ENCODE results near the gene TMPRSS7. TPM values are rescaled to one million over a fixed set of nuclear protein-coding genes. Genes with fewer than 3 reads are reported as not detected.

The TMPRSS7 gene
- total and polyA plus RNA-seq, 2 experiments from 2014 or later = not detected

DNA sequence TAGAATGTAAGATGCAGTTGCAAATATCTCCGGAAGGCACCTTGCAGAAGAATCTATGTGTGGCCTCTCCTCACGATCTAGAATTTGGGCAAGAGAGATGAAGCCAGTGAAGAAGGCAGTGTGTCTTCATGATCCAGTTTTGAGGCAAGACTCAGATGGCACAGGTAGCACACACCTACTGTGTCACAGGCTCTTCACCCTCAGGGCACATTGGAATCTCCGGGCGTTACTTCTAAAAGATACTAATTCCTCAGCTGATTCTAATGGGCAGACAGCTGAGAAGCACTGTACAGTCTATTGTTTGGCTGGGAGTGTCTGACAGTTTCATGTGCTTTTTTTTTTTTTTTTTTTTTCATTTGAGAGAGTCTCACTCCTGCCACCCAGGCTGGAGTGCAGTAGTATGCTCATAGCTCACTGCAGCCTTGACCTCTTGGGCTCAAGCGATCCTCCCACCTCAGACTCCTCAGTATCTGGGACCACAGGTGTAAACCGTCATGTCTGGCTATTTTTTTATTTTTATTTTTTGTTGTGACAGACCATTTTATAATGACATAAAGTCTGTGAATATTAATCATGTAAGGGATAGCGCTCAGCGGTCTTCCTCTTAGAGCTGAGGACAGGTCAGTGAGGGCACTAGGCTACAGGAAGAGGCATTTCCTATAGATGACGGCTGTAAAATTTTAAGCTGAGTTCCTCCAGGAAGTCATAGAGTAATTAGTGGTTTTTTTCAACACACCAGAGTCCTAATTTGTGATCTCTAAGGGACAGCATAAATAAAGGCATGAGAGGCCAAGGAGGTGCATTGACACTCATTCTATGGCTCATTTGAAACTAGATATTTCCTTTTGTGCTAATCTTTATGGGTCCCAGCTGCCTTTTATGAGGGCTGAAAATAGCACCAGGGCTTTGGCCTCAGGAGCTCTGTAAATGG lies 55.7 kb downstream of the TMPRSS7 start:
- no peak overlapping the region for H3K4me2 ChIP-seq

More for the DNA sequence above, 55.7 kb downstream of the TMPRSS7 start:
- H3K27ac Mint-ChIP-seq = no peak overlapping the region
- Histone ChIP-seq H3K27me3 (ENCODE audit: insufficient read depth) (peaks cover 6% of the 10 kb centered on the region), H3K79me2 (replicated peaks; ENCODE audit: insufficient read depth) (peaks cover 57% of the 10 kb centered on the region), H3K4me3 (no peak overlapping the region), H3F3A (replicated peaks; ENCODE audit: low read depth) (peaks cover 5% of the 10 kb centered on the region; the same call in 1 of the 2 replicates), H4K20me1 (replicated peaks; ENCODE audit: insufficient read depth) (peaks cover 3% of the 10 kb centered on the region; the same call in 1 of the 2 replicates), H3K9me2 (ENCODE audit: insufficient read depth) (peaks cover 3% of the 10 kb centered on the region; the same call in 1 of the 2 replicates), H3K4me1 (ENCODE audit: insufficient read depth) (peaks cover 35% of the 10 kb centered on the region), H3K36me3 (ENCODE audit: insufficient read depth) (no peaks in the 10 kb centered on the region), H3K27ac (ENCODE audit: low read depth) (no peak overlapping the region), H2AFZ (no peak overlapping the region)
- no peaks in the 10 kb centered on the region; the same call in 2 of the 3 replicates for H3K36me3 Mint-ChIP-seq (ENCODE audit: low read depth)
- H3K9me3 Mint-ChIP-seq = no peaks in the 10 kb centered on the region
- H3K27me3 Mint-ChIP-seq (ENCODE audit: insufficient read depth, low read depth, poor library complexity) = peaks cover 7% of the 10 kb centered on the region
- ATAC-seq (no peak), DNase-seq (ENCODE audit: low spot score) (no peak)
- no peak for TF ChIP-seq JUNB (IDR thresholded peaks at IDR 0.05; ENCODE audit: unreplicated experiment)
- TF ChIP-seq, protein P1, sequence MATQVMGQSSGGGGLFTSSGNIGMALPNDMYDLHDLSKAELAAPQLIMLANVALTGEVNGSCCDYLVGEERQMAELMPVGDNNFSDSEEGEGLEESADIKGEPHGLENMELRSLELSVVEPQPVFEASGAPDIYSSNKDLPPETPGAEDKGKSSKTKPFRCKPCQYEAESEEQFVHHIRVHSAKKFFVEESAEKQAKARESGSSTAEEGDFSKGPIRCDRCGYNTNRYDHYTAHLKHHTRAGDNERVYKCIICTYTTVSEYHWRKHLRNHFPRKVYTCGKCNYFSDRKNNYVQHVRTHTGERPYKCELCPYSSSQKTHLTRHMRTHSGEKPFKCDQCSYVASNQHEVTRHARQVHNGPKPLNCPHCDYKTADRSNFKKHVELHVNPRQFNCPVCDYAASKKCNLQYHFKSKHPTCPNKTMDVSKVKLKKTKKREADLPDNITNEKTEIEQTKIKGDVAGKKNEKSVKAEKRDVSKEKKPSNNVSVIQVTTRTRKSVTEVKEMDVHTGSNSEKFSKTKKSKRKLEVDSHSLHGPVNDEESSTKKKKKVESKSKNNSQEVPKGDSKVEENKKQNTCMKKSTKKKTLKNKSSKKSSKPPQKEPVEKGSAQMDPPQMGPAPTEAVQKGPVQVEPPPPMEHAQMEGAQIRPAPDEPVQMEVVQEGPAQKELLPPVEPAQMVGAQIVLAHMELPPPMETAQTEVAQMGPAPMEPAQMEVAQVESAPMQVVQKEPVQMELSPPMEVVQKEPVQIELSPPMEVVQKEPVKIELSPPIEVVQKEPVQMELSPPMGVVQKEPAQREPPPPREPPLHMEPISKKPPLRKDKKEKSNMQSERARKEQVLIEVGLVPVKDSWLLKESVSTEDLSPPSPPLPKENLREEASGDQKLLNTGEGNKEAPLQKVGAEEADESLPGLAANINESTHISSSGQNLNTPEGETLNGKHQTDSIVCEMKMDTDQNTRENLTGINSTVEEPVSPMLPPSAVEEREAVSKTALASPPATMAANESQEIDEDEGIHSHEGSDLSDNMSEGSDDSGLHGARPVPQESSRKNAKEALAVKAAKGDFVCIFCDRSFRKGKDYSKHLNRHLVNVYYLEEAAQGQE (IDR thresholded peaks at IDR 0.05; ENCODE audit: unreplicated experiment) = no peak
- TF ChIP-seq POLR2AphosphoS5 (IDR thresholded peaks at IDR 0.05; ENCODE audit: low read depth) = no peak
- TF ChIP-seq EZH2 (IDR thresholded peaks at IDR 0.05; ENCODE audit: low read depth, unreplicated experiment) = no peak
- TF ChIP-seq, protein P2, sequence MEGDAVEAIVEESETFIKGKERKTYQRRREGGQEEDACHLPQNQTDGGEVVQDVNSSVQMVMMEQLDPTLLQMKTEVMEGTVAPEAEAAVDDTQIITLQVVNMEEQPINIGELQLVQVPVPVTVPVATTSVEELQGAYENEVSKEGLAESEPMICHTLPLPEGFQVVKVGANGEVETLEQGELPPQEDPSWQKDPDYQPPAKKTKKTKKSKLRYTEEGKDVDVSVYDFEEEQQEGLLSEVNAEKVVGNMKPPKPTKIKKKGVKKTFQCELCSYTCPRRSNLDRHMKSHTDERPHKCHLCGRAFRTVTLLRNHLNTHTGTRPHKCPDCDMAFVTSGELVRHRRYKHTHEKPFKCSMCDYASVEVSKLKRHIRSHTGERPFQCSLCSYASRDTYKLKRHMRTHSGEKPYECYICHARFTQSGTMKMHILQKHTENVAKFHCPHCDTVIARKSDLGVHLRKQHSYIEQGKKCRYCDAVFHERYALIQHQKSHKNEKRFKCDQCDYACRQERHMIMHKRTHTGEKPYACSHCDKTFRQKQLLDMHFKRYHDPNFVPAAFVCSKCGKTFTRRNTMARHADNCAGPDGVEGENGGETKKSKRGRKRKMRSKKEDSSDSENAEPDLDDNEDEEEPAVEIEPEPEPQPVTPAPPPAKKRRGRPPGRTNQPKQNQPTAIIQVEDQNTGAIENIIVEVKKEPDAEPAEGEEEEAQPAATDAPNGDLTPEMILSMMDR (conservative IDR thresholded peaks at IDR 0.05; ENCODE audit: low read depth in 2 of 2) = no peak
- TF ChIP-seq, protein P3, sequence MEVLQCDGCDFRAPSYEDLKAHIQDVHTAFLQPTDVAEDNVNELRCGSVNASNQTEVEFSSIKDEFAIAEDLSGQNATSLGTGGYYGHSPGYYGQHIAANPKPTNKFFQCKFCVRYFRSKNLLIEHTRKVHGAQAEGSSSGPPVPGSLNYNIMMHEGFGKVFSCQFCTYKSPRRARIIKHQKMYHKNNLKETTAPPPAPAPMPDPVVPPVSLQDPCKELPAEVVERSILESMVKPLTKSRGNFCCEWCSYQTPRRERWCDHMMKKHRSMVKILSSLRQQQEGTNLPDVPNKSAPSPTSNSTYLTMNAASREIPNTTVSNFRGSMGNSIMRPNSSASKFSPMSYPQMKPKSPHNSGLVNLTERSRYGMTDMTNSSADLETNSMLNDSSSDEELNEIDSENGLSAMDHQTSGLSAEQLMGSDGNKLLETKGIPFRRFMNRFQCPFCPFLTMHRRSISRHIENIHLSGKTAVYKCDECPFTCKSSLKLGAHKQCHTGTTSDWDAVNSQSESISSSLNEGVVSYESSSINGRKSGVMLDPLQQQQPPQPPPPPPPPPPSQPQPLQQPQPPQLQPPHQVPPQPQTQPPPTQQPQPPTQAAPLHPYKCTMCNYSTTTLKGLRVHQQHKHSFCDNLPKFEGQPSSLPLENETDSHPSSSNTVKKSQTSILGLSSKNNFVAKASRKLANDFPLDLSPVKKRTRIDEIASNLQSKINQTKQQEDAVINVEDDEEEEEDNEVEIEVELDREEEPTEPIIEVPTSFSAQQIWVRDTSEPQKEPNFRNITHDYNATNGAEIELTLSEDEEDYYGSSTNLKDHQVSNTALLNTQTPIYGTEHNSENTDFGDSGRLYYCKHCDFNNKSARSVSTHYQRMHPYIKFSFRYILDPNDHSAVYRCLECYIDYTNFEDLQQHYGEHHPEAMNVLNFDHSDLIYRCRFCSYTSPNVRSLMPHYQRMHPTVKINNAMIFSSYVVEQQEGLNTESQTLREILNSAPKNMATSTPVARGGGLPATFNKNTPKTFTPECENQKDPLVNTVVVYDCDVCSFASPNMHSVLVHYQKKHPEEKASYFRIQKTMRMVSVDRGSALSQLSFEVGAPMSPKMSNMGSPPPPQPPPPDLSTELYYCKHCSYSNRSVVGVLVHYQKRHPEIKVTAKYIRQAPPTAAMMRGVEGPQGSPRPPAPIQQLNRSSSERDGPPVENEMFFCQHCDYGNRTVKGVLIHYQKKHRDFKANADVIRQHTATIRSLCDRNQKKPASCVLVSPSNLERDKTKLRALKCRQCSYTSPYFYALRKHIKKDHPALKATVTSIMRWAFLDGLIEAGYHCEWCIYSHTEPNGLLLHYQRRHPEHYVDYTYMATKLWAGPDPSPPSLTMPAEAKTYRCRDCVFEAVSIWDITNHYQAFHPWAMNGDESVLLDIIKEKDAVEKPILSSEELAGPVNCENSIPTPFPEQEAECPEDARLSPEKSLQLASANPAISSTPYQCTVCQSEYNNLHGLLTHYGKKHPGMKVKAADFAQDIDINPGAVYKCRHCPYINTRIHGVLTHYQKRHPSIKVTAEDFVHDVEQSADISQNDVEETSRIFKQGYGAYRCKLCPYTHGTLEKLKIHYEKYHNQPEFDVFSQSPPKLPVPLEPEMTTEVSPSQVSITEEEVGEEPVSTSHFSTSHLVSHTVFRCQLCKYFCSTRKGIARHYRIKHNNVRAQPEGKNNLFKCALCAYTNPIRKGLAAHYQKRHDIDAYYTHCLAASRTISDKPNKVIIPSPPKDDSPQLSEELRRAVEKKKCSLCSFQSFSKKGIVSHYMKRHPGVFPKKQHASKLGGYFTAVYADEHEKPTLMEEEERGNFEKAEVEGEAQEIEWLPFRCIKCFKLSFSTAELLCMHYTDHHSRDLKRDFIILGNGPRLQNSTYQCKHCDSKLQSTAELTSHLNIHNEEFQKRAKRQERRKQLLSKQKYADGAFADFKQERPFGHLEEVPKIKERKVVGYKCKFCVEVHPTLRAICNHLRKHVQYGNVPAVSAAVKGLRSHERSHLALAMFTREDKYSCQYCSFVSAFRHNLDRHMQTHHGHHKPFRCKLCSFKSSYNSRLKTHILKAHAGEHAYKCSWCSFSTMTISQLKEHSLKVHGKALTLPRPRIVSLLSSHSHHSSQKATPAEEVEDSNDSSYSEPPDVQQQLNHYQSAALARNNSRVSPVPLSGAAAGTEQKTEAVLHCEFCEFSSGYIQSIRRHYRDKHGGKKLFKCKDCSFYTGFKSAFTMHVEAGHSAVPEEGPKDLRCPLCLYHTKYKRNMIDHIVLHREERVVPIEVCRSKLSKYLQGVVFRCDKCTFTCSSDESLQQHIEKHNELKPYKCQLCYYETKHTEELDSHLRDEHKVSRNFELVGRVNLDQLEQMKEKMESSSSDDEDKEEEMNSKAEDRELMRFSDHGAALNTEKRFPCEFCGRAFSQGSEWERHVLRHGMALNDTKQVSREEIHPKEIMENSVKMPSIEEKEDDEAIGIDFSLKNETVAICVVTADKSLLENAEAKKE (CRISPR knock-in tag; IDR thresholded peaks at IDR 0.05) = no peak
- no peak for TF ChIP-seq NANOG (IDR thresholded peaks at IDR 0.05; ENCODE audit: borderline replicate concordance)
- no peak for TF ChIP-seq STAT1 (IDR thresholded peaks at IDR 0.05; ENCODE audit: unreplicated experiment)
- no peak overlapping the region for H3K4me3 Mint-ChIP-seq
- H3K4me1 Mint-ChIP-seq = peaks cover 40% of the 10 kb centered on the region

All from GM23338 (cell line).